Urothelium cell line (cell line): ENCODE measurements around the gene MKRN3.
A peak's percentile ranks its signal among the peaks of the same experiment; 100 is the strongest.

ENCODE experiments used
- DNase-seq: peaks from one replicate; pipeline ENCODE4 v3.0.0; 2011; ENCODE audit warnings: low spot score, mixed read lengths
- FAIRE-seq: peaks from 2 replicates; lab custom pipeline; 2011; peaks lifted over from hg19 to GRCh38; lab: Jason Lieb, UNC

MKRN3 gene

DNA sequence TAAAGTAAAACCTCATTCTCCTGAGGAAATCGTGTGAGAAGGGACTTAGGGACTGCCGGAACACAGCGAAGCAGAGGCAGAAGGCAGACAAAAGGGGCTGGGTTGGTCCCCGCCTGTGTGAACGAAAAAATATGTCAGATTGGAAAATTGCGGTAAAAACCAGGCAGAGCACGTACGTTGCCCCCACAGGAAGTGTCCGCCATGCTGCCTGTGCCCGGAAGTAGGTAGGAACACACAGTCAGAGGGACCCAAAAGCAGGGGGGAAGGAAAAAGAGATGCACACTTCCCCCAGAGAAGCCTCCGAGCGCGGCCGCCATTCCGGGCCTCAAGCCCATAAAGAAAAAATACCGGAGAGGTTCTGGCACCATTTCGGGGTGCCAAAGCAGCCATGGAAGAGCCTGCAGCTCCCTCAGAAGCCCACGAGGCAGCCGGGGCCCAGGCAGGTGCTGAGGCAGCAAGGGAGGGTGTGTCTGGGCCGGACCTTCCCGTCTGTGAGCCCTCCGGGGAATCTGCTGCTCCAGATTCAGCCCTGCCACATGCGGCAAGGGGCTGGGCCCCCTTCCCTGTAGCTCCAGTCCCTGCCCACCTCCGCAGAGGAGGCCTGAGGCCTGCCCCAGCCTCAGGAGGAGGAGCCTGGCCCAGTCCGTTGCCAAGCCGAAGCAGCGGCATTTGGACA, at the start of gene MKRN3:
TSS of gene MKRN3 (plus strand) at position 280 of the 676 bp plus-strand sequence. CDS start at position 389, 109 bp downstream.
- FAIRE-seq (peak; percentile 23), DNase-seq (peak; percentile 87)

- no peak for FAIRE-seq
- DNase-seq = no peak
Measured at GRCh38 chr15:23516866-23517265, 48.6 kb upstream of the MKRN3 start.

DNA sequence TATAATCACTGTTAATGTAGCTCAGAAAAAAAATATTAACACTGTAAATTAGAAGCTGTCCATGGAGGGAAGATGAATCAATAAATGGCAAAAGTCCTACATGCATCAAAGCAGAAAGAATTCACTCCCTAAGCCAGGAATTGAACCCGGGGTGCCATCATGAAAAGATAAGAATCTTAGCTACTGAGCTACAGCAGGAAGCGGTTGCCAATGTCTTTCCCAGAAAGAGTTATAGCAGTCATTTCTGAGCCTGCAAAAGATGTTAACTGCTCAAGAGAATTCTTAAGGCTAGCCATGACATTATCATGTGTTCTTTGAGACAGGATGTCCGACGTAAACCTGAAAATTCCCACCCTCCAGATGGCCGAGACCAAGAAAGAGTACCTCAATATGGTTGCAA, 47.4 kb upstream of the MKRN3 start:
- FAIRE-seq = no peak
- no peak for DNase-seq

- DNase-seq (no peak), FAIRE-seq (no peak)
Measured at GRCh38 chr15:23524816-23525215, 40.7 kb upstream of the MKRN3 start.

DNA sequence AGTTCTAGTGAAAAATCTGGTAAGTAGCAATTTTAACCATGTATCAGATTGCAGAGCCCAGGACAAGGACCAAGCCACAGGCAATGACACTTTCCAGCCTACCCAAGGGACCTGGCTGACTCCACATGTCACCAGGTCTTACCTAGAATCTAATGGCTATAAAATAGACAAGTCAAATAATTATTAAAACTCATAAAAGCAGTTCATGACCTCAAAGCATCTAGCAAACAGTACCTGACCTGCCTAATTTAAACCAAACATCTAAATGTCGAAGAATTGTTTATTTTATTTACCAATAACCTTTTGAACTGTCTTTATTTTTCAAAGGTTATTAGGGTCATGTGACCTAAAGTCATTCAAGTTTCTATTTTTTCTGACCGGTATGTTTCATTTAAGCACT, 35.6 kb upstream of the MKRN3 start:
- FAIRE-seq (no peak), DNase-seq (no peak)

DNA sequence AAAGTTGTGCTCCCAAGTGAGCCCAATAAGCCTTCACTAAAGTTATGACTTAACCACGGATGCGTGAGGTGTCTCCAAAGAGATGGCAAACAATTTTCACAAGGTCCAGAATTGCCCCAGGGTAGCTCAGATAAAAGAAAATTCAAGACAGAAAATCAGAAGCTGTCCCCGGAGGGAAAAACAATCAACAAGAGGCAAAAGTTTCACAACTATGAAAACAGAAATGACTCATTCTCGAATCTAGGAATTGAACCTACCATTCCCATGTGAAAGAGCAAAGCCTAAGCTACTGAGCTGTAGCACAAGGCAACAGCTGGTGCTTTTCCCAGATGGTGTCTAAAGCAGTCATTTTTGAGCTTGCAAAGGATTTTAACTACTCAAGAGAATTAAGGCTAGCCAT, 33.5 kb upstream of the MKRN3 start:
- no peak for FAIRE-seq
- no peak for DNase-seq

DNA sequence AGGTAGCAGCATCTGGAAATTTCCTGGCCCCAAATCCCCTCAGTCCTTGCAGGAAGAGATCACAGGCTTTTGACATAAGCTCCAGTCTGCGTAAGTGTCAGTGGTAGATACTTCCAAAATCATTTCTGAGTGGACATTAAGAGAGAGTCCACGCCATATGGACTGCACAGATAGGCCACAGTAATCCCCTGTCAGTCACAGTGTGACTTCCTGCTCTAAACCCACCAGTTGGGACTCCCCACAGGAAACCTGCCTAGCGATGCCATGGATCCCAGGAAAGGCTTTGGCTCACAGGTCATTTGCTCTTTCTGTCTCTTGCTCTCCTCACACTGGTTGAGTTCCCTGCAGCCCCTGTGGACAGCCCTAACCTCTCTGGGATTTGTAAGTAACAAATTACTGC, 28.8 kb upstream of the MKRN3 start:
- FAIRE-seq (no peak), DNase-seq (no peak)

GRCh38 chr15:23538648-23539047, 26.8 kb upstream of the MKRN3 start:
- DNase-seq (no peak), FAIRE-seq (no peak)

- no peak for FAIRE-seq
- no peak for DNase-seq
Measured at GRCh38 chr15:23539892-23540291, 25.6 kb upstream of the MKRN3 start.

GRCh38 chr15:23546158-23546557, 19.3 kb upstream of the MKRN3 start:
- FAIRE-seq (no peak), DNase-seq (no peak)

DNA sequence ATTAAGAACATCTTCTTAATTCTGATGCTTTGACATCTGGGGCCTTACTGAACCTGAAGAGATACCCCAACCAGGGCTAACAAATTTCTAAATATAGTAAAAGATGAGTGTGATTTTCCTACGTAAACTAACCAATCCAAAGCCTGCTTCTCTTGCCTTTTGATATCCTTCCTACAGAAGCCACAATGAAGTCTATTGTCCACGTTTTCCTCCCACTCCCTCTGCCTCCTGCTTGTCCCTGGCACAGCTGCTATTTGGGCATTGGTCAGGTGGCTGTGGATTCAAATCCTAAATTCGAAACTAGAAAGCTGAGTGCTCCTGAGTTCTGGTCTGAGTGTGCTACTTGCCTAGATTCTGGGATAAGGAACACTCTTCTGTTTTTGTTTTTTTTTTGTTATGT, 17.4 kb upstream of the MKRN3 start:
- no peak for FAIRE-seq
- no peak for DNase-seq

DNA sequence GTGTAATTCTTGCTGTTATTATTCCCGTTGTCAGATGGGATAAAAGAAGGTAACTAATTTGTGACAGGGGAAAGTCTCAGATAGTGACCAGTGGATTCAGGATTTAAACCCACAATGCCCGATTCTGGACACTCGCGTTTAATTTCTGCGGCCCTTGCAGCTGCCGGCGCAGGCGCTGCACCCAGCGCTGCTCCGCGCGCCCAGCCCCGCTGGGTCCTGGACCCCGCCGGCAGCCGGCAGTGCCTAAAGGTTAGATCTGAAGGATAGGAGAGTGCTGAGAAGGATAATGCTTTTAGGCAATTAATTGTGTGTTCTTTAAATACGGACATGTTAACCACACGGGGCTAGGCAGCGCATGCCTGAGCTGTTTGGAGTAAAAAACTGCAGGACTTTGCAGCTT, 3.6 kb upstream of the MKRN3 start:
- DNase-seq (no peak), FAIRE-seq (no peak)

GRCh38 chr15:23564821-23565394, 566 bp upstream of the MKRN3 start:
- DNase-seq (peak; percentile 11), FAIRE-seq (no peak)

- DNase-seq (peak; percentile 73), FAIRE-seq (no peak)
Measured at GRCh38 chr15:23566071-23566554, 639 bp downstream of the MKRN3 start.

DNA sequence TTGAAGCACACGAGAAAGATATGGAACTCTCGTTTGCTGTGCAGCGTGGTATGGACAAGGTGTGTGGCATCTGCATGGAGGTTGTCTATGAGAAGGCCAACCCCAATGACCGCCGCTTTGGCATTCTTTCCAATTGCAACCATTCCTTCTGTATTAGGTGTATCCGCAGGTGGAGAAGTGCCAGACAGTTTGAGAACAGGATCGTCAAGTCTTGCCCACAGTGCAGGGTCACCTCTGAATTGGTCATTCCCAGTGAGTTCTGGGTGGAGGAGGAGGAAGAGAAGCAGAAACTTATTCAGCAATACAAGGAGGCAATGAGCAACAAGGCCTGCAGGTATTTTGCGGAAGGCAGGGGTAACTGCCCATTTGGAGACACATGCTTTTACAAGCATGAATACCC, 1.2 kb downstream of the MKRN3 start:
- no peak for FAIRE-seq
- DNase-seq = no peak

- FAIRE-seq (no peak), DNase-seq (no peak)
Measured at GRCh38 chr15:23567921-23568320, 2.4 kb downstream of the MKRN3 start.

DNA sequence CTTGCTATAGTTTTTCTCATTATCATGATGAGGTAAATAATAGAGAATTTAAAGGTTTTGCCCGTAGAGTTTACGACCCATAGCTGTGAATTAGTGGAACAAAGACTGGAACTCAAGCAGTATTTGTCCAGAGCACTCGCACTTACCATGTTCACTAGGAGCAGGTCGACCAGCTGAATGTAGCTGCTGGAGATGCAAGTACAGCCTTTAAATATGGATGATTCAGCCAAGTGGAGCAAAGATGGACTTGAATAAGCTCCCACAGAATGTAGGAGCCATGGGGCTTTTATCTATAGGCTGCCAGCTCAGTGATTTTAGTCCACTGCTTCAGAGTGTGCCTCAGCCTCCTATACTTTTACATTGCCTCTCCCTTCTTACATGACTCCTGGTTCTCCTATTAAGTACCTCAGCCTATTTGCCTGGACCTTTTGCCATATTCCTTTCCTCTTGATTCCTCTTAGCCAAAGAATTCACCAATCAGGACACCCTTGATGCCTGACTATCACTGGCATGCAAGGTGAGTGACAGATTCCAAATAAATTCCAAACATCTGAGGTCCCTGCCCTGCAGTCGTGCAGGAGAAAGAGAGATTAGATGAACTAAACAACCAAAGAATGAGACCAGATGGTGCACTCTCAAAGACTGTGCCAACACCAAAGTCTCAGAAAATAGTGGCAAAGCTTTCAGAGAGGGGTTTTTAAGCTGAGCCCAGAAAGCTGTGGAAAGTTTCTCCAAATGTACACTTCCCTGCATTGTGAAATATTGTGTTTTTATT, 3.9 kb downstream of the MKRN3 start:
- DNase-seq (no peak), FAIRE-seq (no peak)

- DNase-seq (no peak), FAIRE-seq (no peak)
Measured at GRCh38 chr15:23570486-23570885, 5.0 kb downstream of the MKRN3 start.

- FAIRE-seq (no peak), DNase-seq (no peak)
Measured at GRCh38 chr15:23572844-23573243, 7.4 kb downstream of the MKRN3 start.

- no peak for DNase-seq
- no peak for FAIRE-seq
Measured at GRCh38 chr15:23574742-23575141, 9.3 kb downstream of the MKRN3 start.

- FAIRE-seq = no peak
- DNase-seq = no peak
Measured at GRCh38 chr15:23576061-23576460, 10.6 kb downstream of the MKRN3 start.
